Testis (tissue), 2 donors: ENCODE data around the gene FBXO38.

Source experiments
- POLR2A ChIP-seq: fragments of 450-650 bp; IDR thresholded peaks from one replicate; pipeline ENCODE4 v1.6.1; 2017; ENCODE audit warnings: antibody characterized with exemption, mild to moderate bottlenecking, moderate library complexity
- TF ChIP-seq, protein P1 (sequence below), 3 experiments: fragments of 450-650 bp in 2 of 3; fragments of 200-600 bp in 1 of 3; sonication (generic) in 1 of 3; IDR thresholded peaks; one replicate each; pipeline ENCODE4 v1.5.1; 2016 to 2019; ENCODE audit warnings: antibody characterized with exemption in 3 of 3, mild to moderate bottlenecking in 2 of 3, moderate library complexity in 1 of 3

DNA sequence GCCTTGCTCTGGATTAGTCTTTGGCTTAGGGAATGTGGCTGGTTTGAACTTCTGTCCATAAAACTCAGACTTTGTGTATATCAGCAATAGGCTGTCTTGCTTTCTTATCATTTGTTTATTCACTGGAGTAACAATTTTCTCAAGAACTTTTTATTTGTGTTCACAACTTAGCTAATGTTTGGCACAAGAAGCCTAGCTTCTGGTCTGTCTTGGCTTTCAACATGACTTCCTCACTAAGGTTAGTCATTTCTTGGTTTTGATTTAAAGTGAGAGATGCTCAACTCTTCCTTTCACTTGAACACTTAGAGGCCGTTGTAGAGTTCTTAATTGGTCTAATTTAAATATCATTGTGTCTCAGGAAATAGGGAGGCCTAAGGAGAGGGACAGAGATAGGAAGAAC lies 4.9 kb downstream of the FBXO38 start:
- TF ChIP-seq, protein P1, sequence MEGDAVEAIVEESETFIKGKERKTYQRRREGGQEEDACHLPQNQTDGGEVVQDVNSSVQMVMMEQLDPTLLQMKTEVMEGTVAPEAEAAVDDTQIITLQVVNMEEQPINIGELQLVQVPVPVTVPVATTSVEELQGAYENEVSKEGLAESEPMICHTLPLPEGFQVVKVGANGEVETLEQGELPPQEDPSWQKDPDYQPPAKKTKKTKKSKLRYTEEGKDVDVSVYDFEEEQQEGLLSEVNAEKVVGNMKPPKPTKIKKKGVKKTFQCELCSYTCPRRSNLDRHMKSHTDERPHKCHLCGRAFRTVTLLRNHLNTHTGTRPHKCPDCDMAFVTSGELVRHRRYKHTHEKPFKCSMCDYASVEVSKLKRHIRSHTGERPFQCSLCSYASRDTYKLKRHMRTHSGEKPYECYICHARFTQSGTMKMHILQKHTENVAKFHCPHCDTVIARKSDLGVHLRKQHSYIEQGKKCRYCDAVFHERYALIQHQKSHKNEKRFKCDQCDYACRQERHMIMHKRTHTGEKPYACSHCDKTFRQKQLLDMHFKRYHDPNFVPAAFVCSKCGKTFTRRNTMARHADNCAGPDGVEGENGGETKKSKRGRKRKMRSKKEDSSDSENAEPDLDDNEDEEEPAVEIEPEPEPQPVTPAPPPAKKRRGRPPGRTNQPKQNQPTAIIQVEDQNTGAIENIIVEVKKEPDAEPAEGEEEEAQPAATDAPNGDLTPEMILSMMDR (IDR thresholded peaks at IDR 0.05): no peak
- no peak for TF ChIP-seq POLR2A
